ENCODE measurements around the gene ITGB2.
A peak's percentile ranks its signal among the peaks of the same experiment; 100 is the strongest.

ITGB2 gene

GRCh38 chr21:44894687-44895302, 25.9 kb downstream of the ITGB2 start:
- DNase-seq, result no peak

DNA sequence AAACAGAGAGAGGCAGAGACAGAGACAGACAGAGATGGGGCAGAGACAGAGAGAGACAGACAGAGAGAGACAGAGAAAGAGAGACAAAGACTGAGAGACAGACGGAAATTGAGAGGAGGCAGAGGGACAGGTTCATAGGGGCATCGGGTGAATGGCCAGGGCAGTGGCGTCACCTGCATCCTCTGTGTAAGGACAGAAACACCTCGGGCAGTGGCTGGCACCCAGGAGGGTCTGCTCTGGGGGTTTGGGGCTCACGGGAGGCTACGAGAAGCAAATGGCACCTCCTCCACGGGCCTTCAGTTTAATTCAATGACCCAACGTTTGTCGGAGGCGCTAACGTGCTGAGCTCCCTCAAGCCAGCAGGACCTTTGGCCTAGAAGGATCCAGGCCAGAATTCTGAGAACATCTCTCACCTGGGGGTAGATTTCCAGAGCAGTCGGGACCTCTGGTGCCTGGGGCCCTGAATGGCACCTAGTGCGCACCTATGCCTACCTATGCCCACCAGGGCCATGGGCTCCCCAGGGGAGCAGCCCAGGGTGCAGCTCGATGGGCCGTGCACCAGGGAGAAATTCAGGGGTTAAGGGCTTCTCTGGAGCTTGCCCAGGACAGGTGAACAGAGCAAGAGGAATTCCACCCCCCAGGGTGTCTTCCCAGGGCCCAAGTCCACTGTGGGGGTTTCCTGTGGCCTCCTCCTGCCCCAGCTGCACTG, 26.6 kb downstream of the ITGB2 start:
- no peak for DNase-seq

DNA sequence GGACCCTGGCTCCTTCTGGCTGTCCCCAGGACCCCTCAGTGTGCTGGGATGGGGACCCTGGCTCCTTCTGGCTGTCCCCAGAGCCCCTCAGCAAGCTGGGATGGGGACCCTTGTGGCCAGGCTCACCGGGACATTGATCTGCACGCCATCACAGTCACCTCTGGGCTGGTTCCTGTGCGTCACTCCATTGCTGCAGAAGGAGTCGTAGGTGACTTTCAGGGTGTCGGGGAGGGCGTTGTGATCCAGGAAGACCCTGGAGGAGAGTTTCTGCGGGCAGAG, 27.5 kb downstream of the ITGB2 start:
- no peak for DNase-seq

- peak; percentile 26 for DNase-seq
Measured at GRCh38 chr21:44892536-44893277, 28.0 kb downstream of the ITGB2 start.

DNA sequence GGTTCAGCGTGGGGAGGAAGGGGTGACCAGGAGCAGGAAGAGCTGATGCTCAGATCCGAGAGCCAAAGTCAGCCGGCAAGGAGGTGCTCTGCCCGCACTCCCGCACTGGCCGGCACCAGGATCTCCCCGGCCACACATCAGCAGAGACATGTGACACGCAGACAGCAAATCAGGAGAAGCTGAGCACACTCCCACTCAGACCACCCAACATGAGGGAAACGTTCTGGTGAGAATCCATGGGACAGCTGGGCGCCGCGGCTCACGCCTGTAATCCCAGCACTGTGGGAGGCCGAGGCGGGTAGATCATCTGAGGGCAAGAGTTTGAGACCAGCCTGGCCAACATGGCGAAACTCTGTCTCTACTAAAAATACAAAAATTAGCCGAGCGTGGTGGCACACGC, 28.6 kb downstream of the ITGB2 start:
- DNase-seq, result no peak

DNA sequence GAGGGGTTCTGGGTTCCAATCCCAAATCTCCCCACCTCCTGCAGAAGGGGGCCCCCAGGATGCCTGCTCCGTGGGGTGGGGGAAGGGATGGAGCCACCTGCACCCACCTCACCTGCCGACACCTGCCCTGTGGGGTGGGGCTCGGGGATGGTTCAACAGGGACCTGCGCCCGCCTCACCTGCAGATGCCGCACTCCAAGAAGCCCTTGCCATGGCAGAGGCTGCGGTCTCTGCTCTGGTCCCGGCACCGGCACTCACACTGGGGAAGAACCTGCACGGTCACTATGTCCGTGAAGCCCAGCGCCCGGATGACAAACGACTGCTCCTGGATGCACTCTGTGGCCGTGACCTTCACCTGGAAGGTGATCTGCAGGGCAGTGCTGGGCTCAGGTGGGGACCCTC, 29.1 kb downstream of the ITGB2 start:
- no peak for DNase-seq

GRCh38 chr21:44890961-44891541, 29.6 kb downstream of the ITGB2 start:
- no peak for DNase-seq

GRCh38 chr21:44890338-44890931, 30.3 kb downstream of the ITGB2 start:
- DNase-seq, result no peak

DNA sequence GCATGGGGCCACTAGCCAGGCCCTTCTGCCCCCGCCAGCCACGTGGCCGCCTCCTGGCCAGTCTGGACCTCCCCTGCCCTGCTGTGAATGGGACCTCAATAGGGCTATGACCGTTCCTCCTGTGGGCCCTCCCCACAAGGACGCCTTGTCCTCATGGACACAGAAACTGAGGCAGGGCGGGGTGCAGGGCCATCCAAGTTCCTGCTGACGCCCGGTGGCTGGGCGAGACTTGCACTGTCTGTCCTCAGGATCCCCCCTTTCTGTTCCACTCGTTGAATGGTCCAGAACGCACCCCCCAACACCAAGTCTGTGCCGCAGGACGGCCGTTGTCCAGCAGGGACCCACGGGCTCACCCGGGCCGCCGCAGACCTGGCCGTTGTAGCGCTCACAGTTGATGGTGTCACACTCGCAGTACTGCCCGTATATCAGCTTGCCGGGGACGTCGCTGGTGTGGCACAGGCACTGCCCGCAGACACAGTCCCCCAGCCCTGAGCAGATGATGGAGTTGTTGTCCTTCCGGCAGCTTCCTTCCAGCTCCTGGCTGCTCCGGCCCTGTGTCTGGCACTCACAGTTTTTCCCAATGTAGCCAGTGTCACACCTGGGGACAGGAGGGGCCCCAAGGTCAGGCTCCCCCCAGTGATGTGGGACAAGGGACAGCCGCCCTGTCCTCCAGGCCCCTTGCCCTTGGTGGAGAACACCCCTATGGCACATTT, 30.9 kb downstream of the ITGB2 start:
- DNase-seq, result no peak

DNA sequence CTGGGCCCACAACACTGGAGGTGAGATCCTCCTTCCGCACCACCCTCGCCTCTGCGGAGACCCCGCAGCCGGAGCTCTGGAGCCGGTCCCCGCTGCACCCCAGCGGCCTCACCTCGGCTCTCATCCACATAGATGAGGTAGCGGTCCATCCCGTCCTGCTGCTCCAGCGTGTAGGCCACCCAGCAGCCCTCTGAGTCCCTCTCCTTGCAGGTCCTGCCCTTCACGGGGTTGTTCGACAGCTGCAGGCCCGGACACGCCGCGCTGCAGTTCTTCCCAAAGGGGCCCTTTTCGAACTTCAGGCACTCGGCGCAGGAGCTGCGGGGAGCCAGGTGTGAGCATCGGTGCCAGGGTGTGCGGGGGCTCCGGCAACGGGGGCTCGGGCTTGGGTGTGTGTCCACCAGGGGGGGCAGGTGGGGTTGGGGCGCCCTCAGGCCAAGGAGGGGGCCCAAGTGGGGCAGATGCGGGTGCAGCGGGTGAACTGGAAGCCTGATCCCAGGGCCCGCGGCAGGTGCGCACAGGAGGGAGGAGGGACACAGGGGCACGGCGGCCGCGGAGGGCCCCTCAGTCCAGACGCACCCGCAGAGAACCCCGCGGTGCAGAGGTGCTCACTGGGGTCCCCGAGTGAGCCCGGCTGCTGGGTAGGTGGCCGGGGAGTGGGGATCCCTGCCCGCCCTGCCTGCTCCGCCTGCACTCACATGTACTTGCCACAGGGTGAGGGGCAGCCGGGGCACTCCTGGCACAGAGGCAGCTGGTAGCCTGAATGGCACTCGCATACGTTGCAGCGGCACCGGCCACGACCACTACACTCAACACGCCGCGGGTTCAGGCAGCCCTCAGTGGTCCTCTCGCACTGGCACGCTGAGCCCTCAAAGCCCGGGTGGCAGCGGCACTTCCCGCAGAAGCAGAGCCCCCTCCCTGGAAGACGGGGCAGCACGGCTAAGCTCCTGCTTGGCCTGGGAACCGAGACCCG, 31.8 kb downstream of the ITGB2 start:
- no peak for DNase-seq

GRCh38 chr21:44887807-44888580, 32.7 kb downstream of the ITGB2 start:
- no peak for DNase-seq

DNA sequence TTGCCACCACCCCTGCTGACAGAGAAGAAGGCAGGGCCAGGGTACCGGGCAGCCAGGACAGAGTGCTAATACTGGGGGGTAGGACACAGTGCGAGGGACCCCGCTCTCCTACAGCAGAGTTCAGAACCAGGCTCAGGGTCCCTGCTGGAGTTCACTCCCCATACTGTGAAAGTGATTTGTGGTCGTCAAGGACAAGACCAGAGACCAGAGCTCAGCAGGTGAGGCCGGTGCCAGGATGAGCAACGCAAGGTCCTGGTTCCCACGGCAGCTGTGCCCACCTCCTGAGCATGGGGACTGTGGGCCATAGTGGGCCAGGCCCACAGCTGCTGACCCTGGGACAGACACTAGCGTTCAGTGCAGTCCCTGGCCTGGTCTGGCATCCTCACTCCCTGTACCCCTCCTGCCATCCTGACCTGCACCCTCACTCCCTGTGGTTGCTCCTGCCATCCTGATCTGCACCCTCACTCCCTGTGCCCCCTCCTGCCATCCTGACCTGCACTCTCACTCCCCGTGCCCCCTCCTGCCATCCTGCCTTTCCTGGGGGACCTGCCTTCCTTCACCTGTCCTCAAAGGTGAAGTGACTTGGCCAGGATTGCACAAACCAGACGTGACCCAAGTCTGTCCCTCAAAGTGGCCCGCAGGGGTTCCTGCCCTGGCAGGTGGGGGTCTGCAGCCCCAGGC, 33.4 kb downstream of the ITGB2 start:
- DNase-seq, result no peak

DNA sequence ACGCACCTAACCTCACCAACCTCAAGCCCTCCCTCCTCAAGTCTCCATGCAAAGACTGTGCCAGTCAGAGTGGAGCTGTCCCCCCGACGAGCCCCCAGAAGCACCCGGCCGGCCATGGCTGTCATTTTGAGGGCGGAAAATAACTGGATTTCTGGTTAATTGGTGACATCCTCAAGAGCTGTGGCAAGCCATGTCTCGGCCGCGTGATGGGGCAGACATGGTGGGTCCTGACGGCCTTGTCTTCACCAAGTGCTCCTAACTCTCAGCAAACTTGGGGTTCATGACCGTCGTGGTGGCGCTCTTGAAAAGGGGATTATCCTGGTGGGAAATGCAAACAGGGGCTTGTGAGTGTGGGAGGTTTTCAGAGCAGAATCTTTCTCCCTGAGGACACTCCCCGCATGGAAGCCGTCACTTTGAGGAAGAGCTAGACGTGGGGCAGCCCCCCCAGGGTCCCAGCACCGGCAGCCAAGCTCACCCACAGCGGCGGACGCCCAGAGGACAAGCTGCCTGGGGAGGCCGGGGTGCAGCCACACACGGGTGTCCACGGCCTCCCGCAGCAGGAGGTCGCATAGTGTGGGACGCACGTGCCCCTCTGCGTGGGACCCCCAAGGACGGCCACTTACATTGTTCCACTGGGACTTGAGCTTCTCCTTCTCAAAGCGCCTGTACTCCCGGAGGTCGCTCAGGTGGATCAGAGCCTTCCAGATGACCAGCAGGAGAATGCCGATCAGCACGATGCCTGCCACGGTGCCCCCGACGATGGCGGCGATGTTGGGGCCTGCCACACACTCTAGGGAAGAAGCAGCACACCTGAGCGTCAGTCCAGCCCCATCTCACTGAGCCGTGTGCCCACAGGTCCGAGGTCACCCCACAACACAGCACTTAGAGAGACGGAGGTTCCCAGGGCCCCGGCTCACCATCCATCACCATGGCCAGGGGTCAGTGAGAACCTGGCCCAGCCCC, 34.3 kb downstream of the ITGB2 start:
- DNase-seq, result no peak

- DNase-seq, result no peak
Measured at GRCh38 chr21:44885615-44886014, 35.1 kb downstream of the ITGB2 start.

DNA sequence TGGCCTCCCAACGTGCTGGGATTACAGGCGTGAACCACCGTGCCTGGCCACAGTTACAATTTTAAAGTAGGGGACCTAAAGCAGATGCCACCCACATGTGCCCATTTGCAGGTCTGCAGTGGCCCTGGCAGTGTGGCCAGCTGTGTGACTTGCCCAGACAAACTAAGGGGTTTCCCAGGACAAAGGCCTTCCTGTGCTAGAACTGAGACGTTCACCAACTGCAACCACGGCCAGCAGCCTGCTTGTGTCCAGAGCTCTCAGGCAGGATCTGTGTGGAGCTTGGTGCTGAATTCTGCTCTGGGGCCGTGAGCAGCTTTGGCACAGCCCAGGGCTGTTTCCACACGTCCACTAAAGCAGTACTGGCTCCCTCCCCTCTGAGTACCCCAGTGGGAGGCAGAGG, 36.6 kb downstream of the ITGB2 start:
- DNase-seq, result no peak

DNA sequence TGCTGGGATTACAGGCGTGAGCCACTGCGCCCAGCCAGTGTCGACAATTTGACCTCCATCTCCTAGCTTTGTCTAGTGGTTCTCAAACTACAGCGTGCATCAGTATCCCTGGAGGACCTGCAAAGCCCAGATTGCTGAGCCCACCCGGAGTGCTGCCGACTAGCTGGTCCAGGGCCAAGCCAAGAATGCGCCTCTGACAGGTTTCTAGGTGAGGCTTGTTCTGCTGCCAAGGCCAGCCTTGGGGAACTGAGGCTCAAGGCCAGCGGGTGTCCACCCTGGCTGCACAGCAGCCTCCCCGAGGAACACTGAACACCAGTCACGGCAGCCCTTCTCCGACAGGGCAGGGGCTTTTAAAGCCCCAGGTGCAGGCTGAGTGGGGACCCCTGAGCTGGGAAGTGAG, 37.4 kb downstream of the ITGB2 start:
- no peak for DNase-seq

DNA sequence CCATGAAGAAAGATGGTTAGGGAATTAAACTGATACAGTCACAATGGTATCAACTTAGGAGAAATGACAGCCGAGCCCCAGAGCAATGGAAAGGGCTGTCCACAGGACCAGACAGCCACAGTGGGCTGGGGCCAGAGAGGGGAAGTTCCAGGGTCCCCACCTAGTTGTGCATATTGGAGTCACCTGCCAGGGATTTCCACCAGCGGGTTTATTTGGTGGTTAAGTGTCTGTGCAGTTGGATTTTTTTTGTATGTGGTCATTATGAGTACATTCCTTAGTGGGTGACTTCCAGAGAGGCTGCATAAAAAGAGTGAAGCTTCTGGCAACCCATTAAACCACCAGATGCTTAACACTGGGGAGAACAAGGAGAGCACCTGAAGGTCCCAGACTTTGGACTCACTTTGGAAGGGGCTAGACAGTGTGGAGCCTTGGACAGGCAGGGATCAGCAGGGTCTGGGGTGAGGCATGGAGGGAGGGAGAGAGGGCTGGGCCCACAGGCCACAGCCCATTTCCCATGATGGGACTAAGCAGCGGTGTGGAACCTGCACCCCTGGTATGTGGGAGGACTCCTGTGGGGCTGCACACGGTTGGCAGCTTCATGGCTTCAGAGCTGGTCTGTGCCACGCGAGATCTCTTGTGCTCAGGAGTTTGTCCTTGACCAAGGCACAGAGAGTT, 39.4 kb downstream of the ITGB2 start:
- DNase-seq, result peak; percentile 51

- peak; percentile 97 for DNase-seq
Measured at GRCh38 chr21:44880405-44881197, 40.1 kb downstream of the ITGB2 start.
